ENCODE results near the gene RRM2. TPM values are rescaled to one million over a fixed set of nuclear protein-coding genes. Genes with fewer than 3 reads are reported as not detected.
"Not testable (repeated sequence)": the region's sequence is repeated elsewhere in the genome, so short reads cannot be mapped to it uniquely, and the experiment has no call there.

RRM2 gene
- total RNA-seq, 4 donors from 2014 or later = 0.99 to 9.5 (median 1.8) TPM

GRCh38 chr2:10085668-10086059 is 36.9 kb upstream of the RRM2 start:
- no peak overlapping the region for H3K4me3 ChIP-seq (ENCODE audit: low read depth, poor library complexity, severe bottlenecking)
- DNase-seq (ENCODE audit: low spot score in 2 of 2) = no peak
- intact Hi-C loops (cut with DNase I; ENCODE audit: low total_unique reads) = no loop called here
- TF ChIP-seq, protein P1, sequence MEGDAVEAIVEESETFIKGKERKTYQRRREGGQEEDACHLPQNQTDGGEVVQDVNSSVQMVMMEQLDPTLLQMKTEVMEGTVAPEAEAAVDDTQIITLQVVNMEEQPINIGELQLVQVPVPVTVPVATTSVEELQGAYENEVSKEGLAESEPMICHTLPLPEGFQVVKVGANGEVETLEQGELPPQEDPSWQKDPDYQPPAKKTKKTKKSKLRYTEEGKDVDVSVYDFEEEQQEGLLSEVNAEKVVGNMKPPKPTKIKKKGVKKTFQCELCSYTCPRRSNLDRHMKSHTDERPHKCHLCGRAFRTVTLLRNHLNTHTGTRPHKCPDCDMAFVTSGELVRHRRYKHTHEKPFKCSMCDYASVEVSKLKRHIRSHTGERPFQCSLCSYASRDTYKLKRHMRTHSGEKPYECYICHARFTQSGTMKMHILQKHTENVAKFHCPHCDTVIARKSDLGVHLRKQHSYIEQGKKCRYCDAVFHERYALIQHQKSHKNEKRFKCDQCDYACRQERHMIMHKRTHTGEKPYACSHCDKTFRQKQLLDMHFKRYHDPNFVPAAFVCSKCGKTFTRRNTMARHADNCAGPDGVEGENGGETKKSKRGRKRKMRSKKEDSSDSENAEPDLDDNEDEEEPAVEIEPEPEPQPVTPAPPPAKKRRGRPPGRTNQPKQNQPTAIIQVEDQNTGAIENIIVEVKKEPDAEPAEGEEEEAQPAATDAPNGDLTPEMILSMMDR (IDR thresholded peaks at IDR 0.05) = no peak
- no peak for TF ChIP-seq POLR2A (IDR thresholded peaks at IDR 0.05)
- 95 to 96% methylated on average over 11 of the region's 11 CpGs for WGBS, 2 donors

GRCh38 chr2:10086950-10087349 is 35.6 kb upstream of the RRM2 start:
- DNase-seq (ENCODE audit: low spot score in 2 of 2) = no peak
- H3K4me3 ChIP-seq (ENCODE audit: low read depth, poor library complexity, severe bottlenecking) = no peak overlapping the region
- WGBS, 2 donors = 70 to 84% methylated on average over 4 of the region's 4 CpGs
- no peak for TF ChIP-seq POLR2A (IDR thresholded peaks at IDR 0.05)
- TF ChIP-seq, protein P1 (IDR thresholded peaks at IDR 0.05) = no peak
- intact Hi-C loops (cut with DNase I; ENCODE audit: low total_unique reads) = no loop called here

DNA sequence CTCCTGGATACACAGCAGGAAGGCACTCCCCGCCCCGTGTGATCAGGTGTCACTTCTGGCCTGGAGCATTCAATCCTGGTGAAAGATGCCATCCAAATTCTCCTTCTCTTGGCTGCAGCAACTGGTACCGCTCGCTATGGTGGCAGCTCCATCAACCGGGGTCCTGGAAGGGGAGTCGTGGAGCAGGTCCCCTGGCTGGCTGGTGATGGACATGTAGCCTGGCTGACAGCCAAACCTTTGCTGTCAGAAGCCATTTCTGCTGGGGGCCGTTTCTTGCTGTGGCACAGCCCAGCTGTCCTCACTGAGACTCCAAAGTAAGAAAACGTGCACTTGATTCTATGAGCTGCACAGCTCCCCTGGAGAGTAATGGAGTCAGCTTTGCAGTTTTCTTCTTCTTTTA is 35.2 kb upstream of the RRM2 start:
- WGBS, 2 donors = 60 to 65% methylated on average over 8 of the region's 8 CpGs
- no peak for TF ChIP-seq POLR2A (IDR thresholded peaks at IDR 0.05)
- TF ChIP-seq, protein P1 (IDR thresholded peaks at IDR 0.05) = no peak
- H3K4me3 ChIP-seq (ENCODE audit: low read depth, poor library complexity, severe bottlenecking) = no peak overlapping the region
- no peak for DNase-seq (ENCODE audit: low spot score in 2 of 2)
- intact Hi-C loops (cut with DNase I; ENCODE audit: low total_unique reads) = no loop called here

- DNase-seq (ENCODE audit: low spot score in 2 of 2) = no peak
- TF ChIP-seq, protein P1 (IDR thresholded peaks at IDR 0.05) = no peak
- TF ChIP-seq POLR2A (IDR thresholded peaks at IDR 0.05) = no peak
- no peak overlapping the region for H3K4me3 ChIP-seq (ENCODE audit: low read depth, poor library complexity, severe bottlenecking)
- 50 to 57% methylated on average over 5 of the region's 5 CpGs for WGBS, 2 donors
- intact Hi-C loops (cut with DNase I; ENCODE audit: low total_unique reads) = no loop called here
Measured at GRCh38 chr2:10089565-10090190, 32.9 kb upstream of the RRM2 start.

GRCh38 chr2:10091182-10091888 is 31.2 kb upstream of the RRM2 start:
- intact Hi-C loops (cut with DNase I; ENCODE audit: low total_unique reads) = no loop called here
- TF ChIP-seq POLR2A (IDR thresholded peaks at IDR 0.05) = no peak
- TF ChIP-seq, protein P1 (IDR thresholded peaks at IDR 0.05) = no peak
- DNase-seq (ENCODE audit: low spot score in 2 of 2) = no peak
- 35 to 52% methylated on average over 19 to 37 of the region's 52 CpGs for WGBS, 2 donors
- no peak overlapping the region for H3K4me3 ChIP-seq (ENCODE audit: low read depth, poor library complexity, severe bottlenecking)

DNA sequence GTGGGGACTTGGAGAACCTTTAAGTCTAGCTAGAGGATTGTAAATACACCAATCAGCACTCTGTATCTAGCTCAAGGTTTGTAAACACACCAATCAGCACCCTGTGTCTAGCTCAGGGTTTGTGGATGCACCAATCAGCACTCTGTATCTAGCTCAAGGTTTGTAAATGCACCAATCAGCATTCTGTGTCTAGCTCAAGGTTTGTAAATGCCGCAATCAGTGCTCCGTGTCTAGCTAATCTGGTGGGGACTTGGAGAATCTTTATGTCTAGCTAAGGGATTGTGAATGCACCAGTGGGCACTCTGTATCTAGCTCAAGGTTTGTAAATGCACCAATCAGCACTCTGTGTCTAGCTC is 30.7 kb upstream of the RRM2 start:
- H3K4me3 ChIP-seq (ENCODE audit: low read depth, poor library complexity, severe bottlenecking); intact Hi-C loops (cut with DNase I; ENCODE audit: low total_unique reads); DNase-seq (ENCODE audit: low spot score in 2 of 2): not testable (repeated sequence)
- 90 to 96% methylated on average over 2 of the region's 2 CpGs for WGBS, 2 donors
